Activated CD8-positive, alpha-beta memory T cell treated with anti-CD3 and anti-CD28 coated beads for 24 hours (primary cell): ENCODE measurements around the gene TNFRSF1B.

Source experiments
- DNase-seq: peaks from one replicate; pipeline ENCODE4 v3.0.0-alpha.2; 2020

TNFRSF1B gene

DNA sequence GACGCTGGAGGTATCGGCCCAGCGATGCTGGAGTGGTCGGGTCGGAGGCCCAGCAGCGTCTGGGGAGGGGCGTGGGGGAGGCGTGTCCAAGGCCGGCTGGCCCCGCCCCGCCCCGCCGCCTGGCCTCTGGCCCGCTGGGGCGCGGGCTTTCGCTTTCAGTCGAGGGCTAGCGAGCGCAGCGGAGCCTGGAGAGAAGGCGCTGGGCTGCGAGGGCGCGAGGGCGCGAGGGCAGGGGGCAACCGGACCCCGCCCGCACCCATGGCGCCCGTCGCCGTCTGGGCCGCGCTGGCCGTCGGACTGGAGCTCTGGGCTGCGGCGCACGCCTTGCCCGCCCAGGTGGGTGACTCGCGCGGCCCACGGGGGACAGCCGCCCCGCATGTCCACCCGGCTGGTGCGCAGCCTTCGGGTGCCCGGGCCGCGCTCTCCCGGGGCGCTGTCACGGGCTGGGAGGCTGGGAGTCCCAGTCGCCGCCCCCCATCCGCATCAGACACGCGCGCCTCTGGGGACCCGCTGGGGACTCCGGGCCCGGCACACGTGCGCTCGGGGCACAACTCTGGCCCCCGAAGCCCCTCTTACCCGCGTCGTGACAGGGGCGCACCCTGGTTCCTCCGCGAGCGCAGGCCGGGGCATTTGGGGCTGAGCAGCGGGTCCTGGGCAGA is at the start of gene TNFRSF1B:
Gene TNFRSF1B, plus strand, starts transcription at position 158 of the 659 bp plus-strand sequence. Its CDS starts 101 bp downstream, at position 259.
- DNase-seq: peak; percentile 90

DNA sequence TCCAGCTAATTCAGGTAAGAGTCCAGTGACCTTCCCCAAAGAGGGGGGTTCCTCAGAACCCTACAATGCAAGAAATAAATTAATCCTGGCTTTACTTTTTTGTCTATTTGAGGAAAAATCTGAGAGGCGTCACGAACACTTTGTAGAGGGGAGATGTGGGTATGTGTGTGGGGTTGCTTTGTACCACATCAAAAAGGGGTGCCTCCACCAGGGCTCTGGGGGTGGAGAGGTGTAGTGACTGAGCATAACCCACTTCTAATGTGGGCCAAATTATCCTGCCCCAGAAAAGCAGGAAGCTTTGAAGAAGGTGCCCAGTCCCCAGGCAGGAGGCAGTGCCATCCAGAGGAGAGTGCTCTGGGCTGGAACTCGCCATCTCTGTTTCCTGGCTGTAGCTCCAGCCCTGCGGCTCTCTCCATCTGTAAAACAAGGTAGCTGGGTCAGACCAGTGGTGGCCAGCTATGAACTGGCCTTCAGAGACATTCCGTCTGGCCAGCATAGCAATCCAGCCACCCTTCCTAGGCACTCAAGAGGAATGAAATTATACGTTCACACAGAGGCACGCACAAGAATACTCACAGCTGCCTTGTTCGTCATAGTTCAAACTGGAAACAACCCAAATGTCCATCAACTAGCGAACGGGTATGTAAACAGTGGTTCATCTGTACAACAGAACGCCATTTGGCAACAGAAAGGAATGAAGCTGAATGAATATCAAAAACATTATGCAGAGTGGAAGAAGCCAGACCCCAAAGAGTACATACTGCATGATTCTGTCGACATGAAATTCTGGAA is 45.4 kb upstream of the TNFRSF1B start:
- no peak for DNase-seq

DNA sequence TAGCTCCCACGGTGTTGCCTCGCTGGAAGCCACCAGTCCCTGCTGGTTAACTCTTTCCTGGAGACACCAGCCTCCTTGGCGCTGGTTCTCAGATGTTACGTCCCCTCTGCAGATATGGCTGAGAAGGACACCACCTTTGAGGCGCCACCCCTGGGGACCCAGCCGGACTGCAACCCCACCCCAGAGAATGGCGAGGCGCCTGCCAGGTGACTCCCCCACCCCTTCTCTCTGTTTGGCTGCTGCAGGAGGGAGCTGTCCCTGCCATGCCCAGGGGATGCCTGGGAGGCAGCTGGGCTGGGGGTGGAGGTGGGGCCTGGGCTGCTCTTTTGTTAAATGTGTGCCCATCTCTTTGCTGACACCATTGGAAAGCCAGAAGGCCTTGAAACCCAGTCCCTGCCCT is 43.6 kb upstream of the TNFRSF1B start:
- DNase-seq: no peak

DNA sequence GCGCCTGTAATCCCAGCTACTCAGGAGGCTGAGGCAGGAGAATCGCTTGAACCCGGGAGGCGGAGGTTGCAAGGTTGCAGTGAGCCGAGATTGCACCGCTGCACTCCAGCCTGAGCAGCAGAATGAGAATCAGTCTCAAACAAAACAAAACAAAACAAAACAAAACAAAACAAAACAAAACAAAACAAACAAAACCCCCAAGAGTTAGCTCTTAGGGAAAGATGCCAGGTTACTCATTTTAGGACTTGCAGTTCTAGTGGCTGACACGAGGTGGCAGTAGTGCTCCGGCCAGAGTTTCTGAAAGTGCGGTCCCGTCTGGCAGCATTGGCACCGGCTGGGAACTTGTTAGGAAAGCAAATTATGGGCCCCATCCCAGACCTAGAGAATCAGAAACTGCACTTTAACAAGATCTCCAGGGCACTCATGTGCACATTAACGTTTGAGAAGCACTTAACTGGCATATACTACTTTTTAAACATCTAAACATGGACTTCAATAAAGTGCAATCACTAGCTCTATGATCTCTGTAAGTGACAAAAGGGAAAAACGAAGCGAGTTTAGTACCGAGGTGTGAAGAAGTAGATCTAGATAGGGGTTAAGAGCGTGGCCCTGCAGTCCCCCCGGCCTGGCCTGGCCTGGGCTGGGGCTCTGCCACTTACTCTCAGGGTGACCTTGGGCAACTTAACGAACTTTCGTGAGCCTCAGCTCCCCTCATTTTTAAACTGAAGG is 41.9 kb upstream of the TNFRSF1B start:
- peak; percentile 95 for DNase-seq

DNA sequence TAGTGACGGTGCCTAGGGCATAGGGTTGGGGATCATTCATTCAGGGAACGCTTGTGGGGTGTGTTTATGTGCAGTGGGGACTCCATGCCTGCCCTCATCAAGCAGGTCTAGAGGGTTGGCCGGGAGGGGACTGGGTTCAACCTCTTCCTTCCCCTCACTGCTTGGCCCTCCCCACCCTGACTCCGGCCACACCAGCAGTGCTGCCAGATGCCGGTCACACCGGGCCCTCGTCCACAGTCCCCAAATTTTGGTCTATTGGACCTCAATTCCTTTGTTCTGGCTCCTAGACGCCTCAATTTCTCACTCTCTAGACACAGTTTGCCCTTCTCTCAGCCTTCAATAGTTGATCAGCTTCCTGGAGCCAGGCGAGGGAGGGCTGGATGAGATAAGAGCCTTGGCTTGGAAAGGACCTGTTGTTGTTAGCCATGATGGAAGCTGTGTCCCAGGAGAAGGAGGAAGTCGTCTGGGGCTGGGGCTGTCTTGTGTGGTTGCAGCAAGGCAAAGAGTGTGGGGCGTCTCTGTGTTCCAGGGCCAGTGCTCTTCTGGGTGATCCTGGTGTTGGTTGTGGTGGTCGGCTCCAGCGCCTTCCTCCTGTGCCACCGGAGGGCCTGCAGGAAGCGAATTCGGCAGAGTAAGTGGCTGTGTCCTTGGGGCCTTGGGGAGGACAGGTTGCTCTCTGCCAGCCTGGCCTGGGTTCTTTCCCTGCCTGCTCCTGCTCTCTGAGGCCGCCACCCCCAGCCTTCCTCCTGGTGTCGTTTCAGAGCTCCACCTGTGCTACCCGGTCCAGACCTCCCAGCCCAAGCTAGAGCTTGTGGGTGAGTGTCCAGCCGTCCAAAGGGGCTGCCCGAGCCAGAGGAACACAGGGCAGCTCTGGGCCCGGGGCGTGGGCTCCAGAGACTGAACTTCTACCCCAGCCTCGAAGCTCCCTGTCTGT is 41.1 kb upstream of the TNFRSF1B start:
- DNase-seq: no peak

DNA sequence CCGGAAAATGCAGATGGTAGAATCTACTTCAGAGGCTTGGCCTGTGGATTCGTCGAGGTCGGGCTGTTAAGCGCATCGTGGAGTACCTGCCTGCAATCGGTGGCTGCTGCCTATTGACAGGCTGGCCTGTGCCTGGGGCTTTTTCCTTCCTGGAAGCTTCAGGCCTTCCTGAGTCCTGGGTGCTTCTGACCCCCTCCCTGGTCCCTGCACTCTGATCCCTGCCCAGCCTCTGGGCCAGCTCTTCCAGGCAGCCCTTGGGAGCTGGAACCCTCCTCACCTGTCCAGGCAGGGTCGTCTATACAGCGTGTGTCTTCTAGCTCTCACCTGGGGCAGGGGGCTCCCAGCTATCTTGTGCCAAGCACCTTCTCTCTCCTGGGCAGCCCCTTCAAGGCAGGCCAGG is 40.0 kb upstream of the TNFRSF1B start:
- no peak for DNase-seq

DNA sequence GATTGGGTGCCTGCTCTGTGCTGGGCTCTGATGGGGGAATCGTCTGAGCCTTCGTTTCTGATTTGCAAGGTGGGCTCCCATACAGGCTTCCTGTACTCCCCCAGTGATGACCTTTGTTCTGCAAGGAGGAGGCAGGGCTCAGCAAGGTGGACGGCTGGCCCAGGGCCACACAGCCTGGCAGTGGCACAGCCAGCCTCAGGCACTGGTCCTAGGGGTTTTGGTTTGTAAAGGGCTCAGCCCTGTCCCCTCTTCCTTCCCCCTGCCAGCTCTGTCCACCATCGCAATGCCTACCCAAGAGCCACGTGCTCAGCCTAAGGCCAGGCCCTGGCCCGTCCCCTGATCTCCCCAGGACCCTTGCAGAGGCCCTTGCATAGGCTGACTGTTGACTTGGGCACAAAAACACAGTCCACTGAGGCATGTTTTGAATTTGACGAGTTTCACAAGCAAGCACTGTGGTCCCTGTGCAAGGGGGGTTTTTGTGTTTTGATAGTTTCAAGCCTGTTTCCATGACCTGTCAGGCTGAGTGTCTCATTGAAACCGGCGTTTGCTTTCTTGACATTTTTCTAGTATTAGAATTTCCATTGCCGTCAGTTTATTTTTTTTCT is 39.5 kb upstream of the TNFRSF1B start:
- DNase-seq: no peak

DNA sequence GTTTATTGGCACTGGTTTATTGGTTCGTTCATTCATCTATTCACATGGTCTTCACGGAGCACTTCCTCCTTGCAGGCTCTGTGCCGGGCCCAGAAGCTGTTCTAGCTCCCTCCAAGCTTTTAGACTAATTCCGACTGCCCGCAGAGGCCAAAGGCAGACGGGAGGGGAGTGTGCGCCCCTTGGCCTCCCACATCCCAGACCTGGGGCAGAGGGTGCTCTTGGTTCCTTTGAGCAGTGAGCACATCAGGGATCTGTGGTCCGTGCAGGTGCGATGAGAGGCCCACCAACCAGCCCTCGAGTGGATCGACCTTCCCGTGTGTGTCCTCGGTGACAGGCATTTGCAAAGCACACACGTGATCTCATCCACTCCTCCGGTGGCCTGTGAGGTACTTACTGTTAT is 38.7 kb upstream of the TNFRSF1B start:
- DNase-seq: no peak

DNA sequence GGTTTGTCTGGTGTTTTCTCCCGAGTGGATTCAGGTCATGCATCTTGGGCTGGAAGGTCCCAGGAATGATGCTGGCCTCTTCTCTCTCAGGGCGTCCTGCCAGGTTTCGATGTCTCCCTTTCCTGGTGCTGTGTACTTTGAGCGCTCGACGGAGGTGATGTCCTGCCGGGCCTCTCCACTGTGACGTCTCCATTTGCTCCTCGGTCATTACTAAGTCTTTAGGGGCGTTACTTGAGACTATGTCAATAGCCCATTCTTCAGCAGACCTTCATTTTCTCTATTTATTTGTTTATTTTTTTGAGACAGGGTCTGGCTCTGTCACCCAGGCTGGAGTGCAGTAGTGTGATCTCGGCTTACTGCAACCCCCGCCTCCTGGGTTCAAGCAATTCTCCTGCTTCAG is 37.2 kb upstream of the TNFRSF1B start:
- no peak for DNase-seq

DNA sequence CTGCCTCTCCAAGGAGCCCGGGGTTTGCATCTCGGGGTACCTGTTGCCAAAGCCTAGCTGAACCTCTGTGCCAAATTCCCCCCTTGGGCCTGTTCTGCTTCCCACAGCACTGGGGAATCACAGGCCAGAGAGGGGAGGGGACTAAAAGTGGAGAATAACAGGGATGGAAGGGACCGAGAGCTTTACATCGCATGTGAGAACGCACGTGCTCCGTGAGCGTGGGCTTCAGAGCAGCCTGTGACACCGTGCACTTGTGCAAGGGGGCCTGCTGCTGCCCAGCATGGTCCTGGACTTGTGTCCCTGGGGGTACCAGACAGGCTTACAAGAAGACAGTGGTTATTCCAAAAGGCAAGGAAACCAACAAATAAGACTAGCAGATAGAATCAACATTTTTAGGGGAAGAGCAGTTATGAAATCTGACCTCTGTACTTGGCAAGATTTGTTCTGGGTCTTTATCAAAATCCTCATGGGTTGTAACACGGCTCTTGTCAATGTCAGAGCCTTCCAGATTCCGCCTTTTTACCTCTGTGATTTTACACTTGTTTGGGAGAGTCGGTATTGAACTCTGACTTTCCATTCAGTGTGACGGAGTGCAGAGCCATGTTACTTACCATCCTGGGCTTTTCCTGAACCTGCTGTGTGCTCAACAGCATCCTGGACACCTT is 36.2 kb upstream of the TNFRSF1B start:
- no peak for DNase-seq

DNA sequence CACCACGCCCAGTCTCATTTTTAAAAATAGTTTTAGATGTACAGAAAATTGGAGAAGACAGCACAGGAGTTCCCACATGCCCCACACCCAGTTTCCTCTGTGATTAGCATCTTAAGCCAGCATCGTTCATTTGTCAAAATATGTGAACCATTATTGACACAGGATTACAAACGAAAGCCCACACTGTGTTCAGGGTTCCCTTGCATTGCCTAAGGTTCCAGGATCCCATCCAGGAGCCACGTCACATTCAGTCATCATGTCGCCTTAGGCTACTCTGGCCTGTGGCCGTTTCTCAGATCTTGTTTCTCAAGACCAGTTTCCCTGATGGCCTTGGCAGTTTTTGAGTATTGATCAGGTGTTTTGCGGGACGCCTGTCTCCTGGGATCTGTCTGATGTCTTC is 34.7 kb upstream of the TNFRSF1B start:
- no peak for DNase-seq

DNA sequence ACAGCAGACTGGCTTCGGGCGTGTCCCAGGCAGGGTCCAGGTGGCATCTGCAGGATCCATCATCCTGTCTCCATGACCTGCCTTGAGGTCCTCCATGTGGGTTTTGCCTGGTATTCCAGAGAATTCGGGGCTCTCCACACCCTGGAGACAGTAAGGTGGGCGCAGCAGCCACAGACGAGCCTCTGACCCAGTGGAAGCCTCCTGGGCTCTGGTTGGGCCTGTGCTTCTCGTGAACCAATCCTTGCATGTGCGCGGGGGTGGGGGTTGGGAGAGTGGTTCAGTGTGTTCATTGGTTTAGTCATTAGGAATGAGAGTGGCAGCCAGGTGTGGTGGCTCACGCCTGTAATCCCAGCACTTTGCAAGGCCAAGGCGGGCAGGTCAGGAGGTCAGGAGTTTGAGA is 32.1 kb upstream of the TNFRSF1B start:
- DNase-seq: no peak

DNA sequence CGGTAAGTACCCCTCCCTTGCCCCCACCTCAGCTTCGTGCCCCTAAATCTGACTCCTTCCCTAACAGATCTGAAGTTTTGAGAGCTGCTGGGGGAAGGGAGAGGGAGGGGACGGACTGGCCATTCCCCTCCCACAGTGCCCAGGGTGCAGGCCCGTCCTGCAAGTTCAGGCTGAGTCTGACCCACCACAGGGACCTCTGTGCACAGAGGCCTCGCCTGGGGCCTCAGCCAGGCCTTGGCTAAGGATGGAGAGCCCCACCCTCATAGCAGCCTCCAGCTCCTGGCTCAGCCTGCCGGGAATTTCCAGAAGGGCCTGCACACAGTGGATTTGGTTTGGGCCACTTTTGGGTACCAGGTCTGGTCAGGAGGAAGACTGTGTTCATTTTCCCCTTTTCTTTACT is 31.2 kb upstream of the TNFRSF1B start:
- no peak for DNase-seq

DNA sequence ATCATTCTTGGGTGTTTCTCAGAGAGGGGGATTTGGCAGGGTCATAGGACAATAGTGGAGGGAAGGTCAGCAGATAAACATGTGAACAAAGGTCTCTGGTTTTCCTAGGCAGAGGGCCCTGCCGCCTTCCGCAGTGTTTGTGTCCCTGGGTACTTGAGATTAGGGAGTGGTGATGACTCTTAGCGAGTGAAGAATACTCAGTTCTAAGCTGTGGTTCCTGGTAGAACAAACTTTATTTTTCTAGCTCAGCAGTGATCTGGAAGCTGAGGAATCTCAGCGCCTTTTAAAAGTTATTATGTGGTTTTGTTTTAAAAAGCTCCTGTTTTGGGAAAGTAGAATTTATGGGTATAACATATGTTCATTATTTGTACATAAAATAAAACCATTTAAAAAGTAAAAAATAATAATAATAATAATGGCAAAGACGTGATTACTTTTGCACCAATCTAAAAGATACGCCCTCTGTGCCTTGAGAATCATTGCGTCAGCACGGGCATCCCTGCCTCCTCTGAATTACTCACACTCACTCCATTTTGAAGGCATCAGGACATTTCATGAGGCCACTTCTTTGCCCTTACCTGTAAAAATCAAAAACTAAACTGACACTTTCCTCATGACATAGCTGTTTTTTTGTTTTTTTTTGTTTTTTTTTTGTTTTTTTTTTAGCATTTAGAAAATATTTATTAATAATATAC is 29.7 kb upstream of the TNFRSF1B start:
- no peak for DNase-seq

DNA sequence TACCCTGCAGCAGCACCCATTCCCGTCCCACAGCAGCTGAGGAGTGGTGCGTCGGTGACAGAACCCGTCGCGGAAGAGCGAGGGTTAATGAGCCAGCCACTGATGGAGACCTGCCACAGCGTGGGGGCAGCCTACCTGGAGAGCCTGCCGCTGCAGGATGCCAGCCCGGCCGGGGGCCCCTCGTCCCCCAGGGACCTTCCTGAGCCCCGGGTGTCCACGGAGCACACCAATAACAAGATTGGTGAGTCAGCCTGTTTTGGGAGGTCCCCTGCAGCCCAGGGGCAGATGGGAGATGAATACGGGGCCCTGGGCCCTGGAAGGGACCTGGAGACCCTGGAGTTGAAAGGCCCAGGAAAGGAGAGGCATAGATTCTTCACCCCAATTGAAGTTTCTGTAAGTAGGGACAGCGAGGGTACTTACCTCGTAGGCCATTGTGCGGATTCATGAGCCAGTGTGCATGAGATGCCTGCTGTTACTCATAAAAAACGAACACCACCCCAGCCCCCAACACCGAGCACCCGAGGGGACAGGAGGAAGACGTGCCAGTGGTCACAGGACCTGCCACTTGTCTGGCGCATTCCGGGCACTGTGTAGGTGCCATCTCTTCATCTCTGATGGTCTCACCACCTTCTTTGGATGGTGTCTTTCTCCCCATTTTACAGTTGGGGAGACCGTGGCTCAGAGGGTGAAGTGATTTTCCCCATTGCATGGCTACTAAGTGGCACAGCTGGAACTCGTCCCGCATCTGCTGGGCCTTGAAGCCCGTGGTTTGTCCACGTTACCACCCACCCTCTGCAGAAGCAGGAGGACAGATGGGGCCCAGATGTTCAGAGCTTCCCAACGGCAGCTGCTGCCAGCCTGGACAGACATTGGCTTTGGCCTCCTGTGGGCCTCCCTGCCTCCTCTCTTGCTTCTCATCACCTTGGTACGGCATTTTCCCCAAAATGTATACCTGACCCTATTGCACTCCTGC is 28.3 kb upstream of the TNFRSF1B start:
- DNase-seq: no peak

DNA sequence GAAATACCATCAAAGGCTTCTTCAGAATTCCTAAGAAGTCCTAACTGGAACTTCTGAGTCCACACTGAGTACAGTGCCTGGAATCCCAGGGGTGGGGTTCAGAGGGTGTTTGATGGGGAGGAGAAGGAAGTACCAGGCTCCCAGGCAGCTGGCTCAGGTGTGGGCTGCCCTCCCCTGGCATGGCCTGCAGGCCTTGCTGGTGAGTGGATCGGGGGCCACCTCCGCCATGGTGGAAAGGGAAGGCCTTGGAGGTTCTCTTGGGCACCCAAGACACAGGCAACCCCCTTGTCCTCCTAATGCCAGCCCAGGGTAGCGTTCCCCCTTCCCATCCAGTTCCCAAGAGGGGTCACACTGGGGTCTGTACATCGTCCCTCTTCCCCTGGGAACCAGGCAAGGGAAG is 26.8 kb upstream of the TNFRSF1B start:
- DNase-seq: no peak

DNA sequence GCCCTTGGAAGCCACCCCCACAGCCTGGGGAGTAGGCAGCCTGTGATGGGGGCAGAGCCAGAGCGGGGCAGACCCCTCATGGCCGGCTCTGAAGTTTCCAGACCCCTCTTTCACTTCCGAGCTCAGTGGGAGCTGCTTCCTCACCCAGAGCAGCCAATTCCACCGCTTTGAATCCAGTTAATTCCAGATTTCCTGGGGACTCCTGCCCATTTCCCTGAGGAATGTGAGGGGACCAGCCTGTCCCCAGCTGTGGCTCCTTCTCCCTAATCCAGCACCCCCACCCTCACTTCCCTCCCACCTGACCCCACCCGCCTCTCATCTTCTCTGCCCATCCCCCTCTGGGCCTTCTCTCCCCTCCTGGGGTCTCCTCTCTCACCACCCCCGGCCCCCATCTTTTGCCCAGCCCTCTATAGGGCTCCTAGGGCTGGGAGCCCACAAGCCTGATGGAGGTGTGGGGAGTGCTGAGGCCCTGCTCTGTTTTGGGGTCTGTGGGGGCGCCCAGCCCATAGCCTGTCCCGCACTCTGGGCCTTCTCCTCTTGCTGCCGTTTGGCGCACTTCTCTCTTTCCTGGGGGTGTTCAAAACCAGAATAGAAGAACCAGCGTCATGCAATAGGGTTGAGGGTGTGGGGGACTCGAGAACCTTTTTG is 26.2 kb upstream of the TNFRSF1B start:
- DNase-seq: no peak

DNA sequence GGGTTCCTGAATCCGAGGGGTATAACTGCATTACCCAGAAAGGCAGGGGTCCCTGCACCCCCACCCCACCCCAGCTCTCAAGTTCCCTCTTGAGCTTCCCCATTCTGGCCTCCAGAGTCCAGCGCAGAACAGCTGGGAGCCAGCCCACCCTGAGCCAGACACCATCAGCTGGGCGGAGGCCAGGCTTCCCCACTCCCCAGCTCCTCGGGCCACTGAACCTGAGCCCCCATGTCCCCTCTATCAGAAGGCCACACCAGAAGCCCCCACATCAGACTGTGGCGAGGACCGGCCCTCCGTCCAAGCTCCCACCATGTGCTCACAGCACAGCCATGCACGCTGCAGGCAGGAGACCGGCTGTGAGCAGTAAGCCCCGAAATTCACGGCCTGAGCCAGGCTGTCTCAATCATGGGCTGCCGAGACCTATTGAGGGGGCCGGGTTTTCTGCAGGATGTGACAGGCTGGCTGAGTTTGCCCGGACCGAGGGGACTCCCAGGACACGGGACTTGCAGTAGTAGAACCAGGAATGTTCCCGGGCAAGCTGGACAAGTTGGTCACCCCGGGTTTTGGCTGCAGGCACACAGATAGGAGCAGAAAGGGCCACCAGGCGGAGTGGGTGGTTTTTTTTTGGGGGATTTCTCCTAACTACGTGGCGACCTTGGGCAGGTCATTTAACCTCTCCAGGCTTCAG is 25.5 kb upstream of the TNFRSF1B start:
- DNase-seq: no peak
